BE2C (cell line): ENCODE results near the gene NUP210L.

Source experiments
- DNase-seq: peaks from one replicate; pipeline ENCODE4 v3.0.0-alpha.2; 2020
- H3K27me3 ChIP-seq: fragments of 250-450 bp; sonication (Bioruptor Pico); 2 replicates; pipeline ENCODE4 v1.5.1; 2020; ENCODE audit warnings: mild to moderate bottlenecking
- H3K36me3 ChIP-seq: fragments of 250-450 bp; sonication (Bioruptor Pico); 2 replicates; pipeline ENCODE4 v1.5.1; 2020; ENCODE audit warnings: mild to moderate bottlenecking
- H3K4me1 ChIP-seq: fragments of 250-450 bp; sonication (Bioruptor Pico); 2 replicates; pipeline ENCODE4 v1.5.1; 2020
- H3K4me3 ChIP-seq: 2 replicates; pipeline ENCODE4 v1.5.1; 2011; ENCODE audit warnings: low read depth, low read length
- H3K9me3 ChIP-seq: fragments of 250-450 bp; sonication (Bioruptor Pico); 2 replicates; pipeline ENCODE4 v1.5.1; 2020
- TF ChIP-seq, protein P1 (sequence below): IDR thresholded peaks from 2 replicates; pipeline ENCODE4 v1.5.1; 2012; ENCODE audit warnings: mild to moderate bottlenecking, low read depth, low read length

The NUP210L gene

DNA sequence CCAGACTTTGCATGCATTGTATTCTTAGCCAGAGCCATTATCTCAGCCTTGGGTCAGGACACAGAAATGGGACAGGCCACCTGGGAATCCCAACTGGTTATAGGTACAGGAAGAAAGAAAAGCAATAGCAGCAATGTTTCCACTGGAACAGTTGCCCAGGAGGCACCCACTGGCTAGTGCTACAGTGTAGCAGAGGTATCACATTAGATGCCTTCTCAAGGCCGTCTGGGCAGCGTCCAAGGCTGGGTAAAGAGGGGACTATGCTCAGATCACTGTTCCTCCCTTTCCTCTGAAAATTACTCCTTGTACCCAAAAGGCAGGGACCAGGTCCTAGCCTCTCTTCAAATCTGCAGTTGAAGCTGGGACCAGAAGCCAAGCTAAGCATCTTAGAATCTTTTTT lies 184.5 kb downstream of the NUP210L start:
- no peaks in the 10 kb centered on the region for H3K27me3 ChIP-seq
- no peaks in the 10 kb centered on the region for H3K4me1 ChIP-seq
- no peak overlapping the region for H3K4me3 ChIP-seq
- TF ChIP-seq, protein P1, sequence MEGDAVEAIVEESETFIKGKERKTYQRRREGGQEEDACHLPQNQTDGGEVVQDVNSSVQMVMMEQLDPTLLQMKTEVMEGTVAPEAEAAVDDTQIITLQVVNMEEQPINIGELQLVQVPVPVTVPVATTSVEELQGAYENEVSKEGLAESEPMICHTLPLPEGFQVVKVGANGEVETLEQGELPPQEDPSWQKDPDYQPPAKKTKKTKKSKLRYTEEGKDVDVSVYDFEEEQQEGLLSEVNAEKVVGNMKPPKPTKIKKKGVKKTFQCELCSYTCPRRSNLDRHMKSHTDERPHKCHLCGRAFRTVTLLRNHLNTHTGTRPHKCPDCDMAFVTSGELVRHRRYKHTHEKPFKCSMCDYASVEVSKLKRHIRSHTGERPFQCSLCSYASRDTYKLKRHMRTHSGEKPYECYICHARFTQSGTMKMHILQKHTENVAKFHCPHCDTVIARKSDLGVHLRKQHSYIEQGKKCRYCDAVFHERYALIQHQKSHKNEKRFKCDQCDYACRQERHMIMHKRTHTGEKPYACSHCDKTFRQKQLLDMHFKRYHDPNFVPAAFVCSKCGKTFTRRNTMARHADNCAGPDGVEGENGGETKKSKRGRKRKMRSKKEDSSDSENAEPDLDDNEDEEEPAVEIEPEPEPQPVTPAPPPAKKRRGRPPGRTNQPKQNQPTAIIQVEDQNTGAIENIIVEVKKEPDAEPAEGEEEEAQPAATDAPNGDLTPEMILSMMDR, result no peak
- peaks cover 17% of the 10 kb centered on the region for H3K36me3 ChIP-seq
- DNase-seq, result no peak
- H3K9me3 ChIP-seq, result no peaks in the 10 kb centered on the region

DNA sequence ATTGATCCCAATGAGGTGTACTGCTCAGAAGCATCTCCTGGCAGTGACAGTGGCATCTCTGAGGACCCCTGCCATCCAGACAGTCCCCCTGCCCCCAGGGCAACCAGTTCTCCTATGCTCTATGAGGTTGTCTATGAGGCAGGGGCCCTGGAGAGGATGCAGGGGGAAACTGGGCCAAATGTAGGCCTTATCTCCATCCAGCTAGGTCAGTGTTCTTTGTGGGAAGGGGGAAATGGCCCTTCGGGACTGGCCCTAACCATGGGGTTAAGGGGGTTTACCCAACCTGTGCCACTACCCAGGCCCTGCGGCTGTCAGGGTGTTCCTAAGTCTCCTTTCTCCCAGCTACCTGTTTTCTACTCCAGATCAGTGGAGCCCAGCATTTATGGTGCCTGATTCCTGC lies 185.9 kb downstream of the NUP210L start:
- peak overlapping the region; percentile 85 for H3K4me3 ChIP-seq
- H3K9me3 ChIP-seq, result no peaks in the 10 kb centered on the region
- TF ChIP-seq, protein P1, result no peak
- H3K27me3 ChIP-seq, result no peaks in the 10 kb centered on the region
- no peaks in the 10 kb centered on the region for H3K4me1 ChIP-seq
- H3K36me3 ChIP-seq, result peaks cover 5% of the 10 kb centered on the region
- DNase-seq, result no peak

DNA sequence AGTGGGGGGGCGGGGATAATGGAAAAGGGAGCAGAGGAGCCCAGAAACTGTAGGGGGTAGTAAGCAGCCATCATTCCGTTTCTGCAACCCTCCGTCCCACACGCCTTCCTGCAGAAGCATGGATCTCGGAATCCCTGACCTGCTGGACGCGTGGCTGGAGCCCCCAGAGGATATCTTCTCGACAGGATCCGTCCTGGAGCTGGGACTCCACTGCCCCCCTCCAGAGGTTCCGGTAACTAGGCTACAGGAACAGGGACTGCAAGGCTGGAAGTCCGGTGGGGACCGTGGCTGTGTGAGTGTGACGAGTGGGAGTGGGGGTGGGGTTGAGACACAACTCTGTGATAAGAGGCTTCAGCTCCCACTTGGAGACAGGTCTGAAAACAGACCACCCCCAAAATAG lies 186.5 kb downstream of the NUP210L start:
- Histone ChIP-seq H3K4me1 (no peaks in the 10 kb centered on the region), H3K4me3 (peak overlapping the region; percentile 85), H3K9me3 (no peaks in the 10 kb centered on the region), H3K27me3 (no peaks in the 10 kb centered on the region), H3K36me3 (no peaks in the 10 kb centered on the region; the same call in 1 of the 2 replicates)
- TF ChIP-seq, protein P1, result no peak
- peak; percentile 37 for DNase-seq

DNA sequence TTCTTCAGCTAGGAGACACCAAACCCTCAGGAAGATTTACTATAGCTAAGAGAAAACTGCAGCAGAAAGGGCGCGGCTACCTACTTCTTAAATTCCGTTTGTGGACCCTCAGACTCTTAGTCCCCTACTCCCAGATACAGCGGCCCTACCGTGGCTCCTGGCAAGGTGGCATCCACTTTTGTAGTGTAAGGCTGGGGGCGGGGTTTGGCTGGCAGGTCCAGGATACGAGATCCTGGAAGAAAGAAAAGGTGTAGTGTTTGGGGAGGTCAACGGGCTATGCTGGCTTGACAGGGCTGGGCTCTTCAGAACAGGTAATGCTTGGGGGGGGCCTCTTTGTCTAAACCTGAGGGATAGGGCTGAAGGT lies 186.9 kb downstream of the NUP210L start:
- DNase-seq, result peak; percentile 35
- H3K27me3 ChIP-seq, result no peaks in the 10 kb centered on the region
- no peaks in the 10 kb centered on the region for H3K4me1 ChIP-seq
- no peaks in the 10 kb centered on the region for H3K9me3 ChIP-seq
- no peaks in the 10 kb centered on the region for H3K36me3 ChIP-seq
- TF ChIP-seq, protein P1, result no peak
- H3K4me3 ChIP-seq, result peak overlapping the region; percentile 85

DNA sequence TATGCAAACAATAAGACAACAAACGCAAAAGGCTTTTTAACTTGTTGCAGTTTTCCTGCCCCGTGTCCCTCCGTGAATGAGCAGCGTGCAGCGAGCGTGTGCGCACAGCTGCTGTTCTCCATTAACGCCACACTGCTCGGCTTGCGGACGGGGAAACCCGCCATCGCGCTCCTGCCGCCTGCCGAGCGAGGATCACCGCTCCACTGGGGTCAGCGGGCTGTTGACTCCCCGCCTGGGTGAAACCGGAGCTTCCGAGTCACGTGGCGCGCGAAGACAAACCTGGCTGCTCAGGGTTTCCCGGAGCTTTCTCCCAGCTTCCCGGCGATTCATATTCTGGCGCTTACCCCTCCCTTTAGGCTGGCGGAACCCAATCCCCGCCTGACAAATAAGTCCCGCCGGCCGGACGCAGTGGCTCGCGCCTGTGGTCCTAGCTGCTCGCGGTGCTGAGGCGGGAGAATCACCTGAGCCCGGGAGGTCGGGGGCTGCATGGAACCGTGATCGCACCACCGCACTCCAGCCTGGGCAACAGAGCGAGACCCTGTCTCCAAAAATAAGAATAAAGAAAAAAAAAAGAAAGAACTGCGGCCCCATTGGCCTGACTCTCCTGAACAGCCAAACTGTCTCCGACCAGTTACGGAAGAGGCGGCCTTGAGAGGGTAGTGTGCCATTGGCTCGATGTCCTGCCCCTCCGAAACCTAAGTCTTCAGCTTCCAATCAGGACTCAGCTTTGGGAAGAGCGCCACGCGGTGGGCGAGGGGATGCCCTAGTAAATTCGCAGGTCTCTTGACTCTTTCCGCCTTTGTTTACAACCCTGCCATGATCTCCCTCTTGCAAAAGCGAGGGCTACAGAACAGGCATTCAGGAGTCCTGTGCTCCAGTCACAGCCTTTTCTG lies 187.5 kb downstream of the NUP210L start, which contains the start of gene CREB3L4:
CREB3L4 (plus strand) TSS at position 796 of the 893 bp plus-strand sequence. CDS start 624 bp downstream, outside the sequence.
- Histone ChIP-seq H3K36me3 (no peaks in the 10 kb centered on the region), H3K27me3 (no peaks in the 10 kb centered on the region), H3K4me3 (peak within 1 kb of the TSS; percentile 85), H3K9me3 (no peaks in the 10 kb centered on the region), H3K4me1 (no peaks in the 10 kb centered on the region)
- TF ChIP-seq, protein P1, result peak; percentile 48
- DNase-seq, result peak; percentile 94

DNA sequence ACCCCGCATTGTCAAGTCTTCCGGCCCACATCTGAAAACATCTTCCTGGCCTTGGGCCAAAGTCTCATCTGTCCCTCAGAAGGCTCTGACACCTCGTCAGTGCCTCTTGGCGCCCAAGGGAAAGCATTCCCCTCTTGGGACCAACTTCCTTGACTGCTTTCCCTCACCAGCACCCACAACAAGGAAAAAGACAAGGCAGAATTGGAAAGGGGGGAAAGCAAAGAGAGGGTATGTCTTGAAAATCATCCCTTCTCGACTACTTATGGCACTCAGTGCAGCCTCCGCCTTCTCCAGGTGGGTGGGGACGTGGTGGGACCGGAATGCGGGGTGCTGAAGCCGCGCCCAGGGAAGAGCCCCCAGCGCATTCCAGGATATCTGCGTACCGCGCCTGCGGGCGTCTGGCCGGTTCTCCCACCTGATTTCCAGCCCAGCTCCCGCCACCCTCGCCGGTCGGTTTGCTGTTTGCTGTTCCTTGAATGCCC lies 191.0 kb downstream of the NUP210L start:
- Histone ChIP-seq H3K4me3 (peak overlapping the region; percentile 97), H3K36me3 (peaks cover 3% of the 10 kb centered on the region), H3K9me3 (no peaks in the 10 kb centered on the region), H3K27me3 (no peaks in the 10 kb centered on the region), H3K4me1 (no peaks in the 10 kb centered on the region)
- TF ChIP-seq, protein P1, result no peak
- DNase-seq, result no peak
